Caco-2 (cell line): Measurements from ENCODE around the gene RBMXL2. TPM values are rescaled to one million over a fixed set of nuclear protein-coding genes. Genes with fewer than 3 reads are reported as not detected.

ENCODE experiments used
- BruUV-seq: library from RNA; stranded (reverse); fragments of 400-500 nt; replicated peaks from 2 replicates; lab custom pipeline; 2021; lab: Mats Ljungman, UMichigan
- CTCF ChIA-PET: fragments of 300-600 bp; sonication (Branson Sonifier 250); formaldehyde crosslinking; loops from one replicate; lab custom pipeline; 2022; ENCODE audit warnings: antibody characterized with exemption; lab: Charles Lee
- POLR2A ChIA-PET: fragments of 300-600 bp; sonication (Branson Sonifier 250); formaldehyde crosslinking; loops from one replicate; lab custom pipeline; 2022; ENCODE audit warnings: antibody characterized with exemption; lab: Charles Lee
- DNase-seq, 2 experiments: peaks; one replicate each; pipeline versions ENCODE4 v3.0.0 to v3.0.0-alpha.2; 2020 to 2022
- H3K27me3 ChIP-seq: replicated peaks from 2 replicates; pipeline ENCODE4 v1.6.0; 2011; ENCODE audit warnings: low read length; ENCODE audit not compliant: control insufficient read depth, insufficient read depth
- H3K36me3 ChIP-seq: 2 replicates; pipeline ENCODE4 v1.5.1; 2011; ENCODE audit warnings: low read length; ENCODE audit not compliant: control insufficient read depth, insufficient read depth
- H3K4me1 ChIP-seq: fragments of 250-450 bp; sonication (Bioruptor Pico); 2 replicates; pipeline ENCODE4 v1.5.1; 2020; ENCODE audit warnings: mild to moderate bottlenecking
- H3K4me3 ChIP-seq: 2 replicates; pipeline ENCODE4 v1.5.1; 2011; ENCODE audit warnings: low read depth, mild to moderate bottlenecking, control low read depth, low read length
- H3K9me3 ChIP-seq: fragments of 250-450 bp; sonication (Bioruptor Pico); 2 replicates; pipeline ENCODE4 v1.5.1; 2020; ENCODE audit warnings: mild to moderate bottlenecking, moderate library complexity
- H3K27ac Mint-ChIP-seq: one replicate; pipeline ENCODE4 v1.8.0; 2022; ENCODE audit warnings: mixed read lengths; ENCODE audit not compliant: unreplicated experiment
- H3K27me3 Mint-ChIP-seq: one replicate; pipeline ENCODE4 v1.8.0; 2022; ENCODE audit warnings: mixed read lengths; ENCODE audit not compliant: insufficient read depth, unreplicated experiment
- H3K36me3 Mint-ChIP-seq: one replicate; pipeline ENCODE4 v1.8.0; 2022; ENCODE audit warnings: mild to moderate bottlenecking, mixed read lengths; ENCODE audit not compliant: insufficient read depth, unreplicated experiment
- H3K4me1 Mint-ChIP-seq: one replicate; pipeline ENCODE4 v1.8.0; 2022; ENCODE audit warnings: low read depth, mixed read lengths; ENCODE audit not compliant: unreplicated experiment
- H3K4me3 Mint-ChIP-seq: one replicate; pipeline ENCODE4 v1.8.0; 2022; ENCODE audit warnings: mild to moderate bottlenecking, moderate library complexity, mixed read lengths; ENCODE audit not compliant: unreplicated experiment
- H3K9me3 Mint-ChIP-seq: one replicate; pipeline ENCODE4 v1.8.0; 2022; ENCODE audit warnings: mixed read lengths; ENCODE audit not compliant: unreplicated experiment
- CTCF ChIP-seq, 2 experiments: fragments of 200-600 bp in 1 of 2; IDR thresholded peaks; 1 replicate in 1 of 2; 2 replicates in 1 of 2; pipeline versions ENCODE4 v1.5.1 to v1.8.0; 2011 to 2022; ENCODE audit warnings: antibody characterized with exemption in 1 of 2, control low read depth in 1 of 2, inconsistent platforms in 1 of 2, low read depth in 1 of 2, low read length in 1 of 2, mild to moderate bottlenecking in 1 of 2, moderate library complexity in 1 of 2; ENCODE audit not compliant: insufficient read depth in 1 of 2, severe bottlenecking in 1 of 2, unreplicated experiment in 1 of 2
- intact Hi-C: fragments of 100-400 bp; cut with micrococcal nuclease; formaldehyde crosslinking; loops from one replicate; pipeline ENCODE4 v1.10.0; 2022; ENCODE audit not compliant: unreplicated experiment
- total RNA-seq: library from RNA; stranded (reverse); gene quantifications from 2 replicates; pipeline ENCODE4 v1.2.3, GENCODE V29; 2022

The RBMXL2 gene
- total RNA-seq, 1 experiment from 2014 or later: not detected

DNA sequence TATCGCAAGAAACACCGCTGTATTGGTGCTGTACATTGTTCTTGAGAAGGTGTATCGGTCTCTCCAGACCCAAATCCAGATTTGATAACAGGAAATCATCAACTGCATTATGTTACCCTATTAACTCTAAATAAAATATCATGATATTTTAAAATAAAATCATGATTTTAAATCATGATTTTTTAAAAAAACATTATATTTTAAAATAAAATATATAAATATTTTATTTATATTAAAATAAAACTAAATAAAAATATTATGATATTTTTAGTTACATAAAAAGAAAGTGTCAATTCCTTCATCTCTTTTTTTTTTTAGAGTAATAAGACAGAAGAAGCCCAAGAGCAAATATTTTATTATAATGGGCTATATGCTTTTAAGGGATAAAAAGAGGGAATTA lies 27.6 kb downstream of the RBMXL2 start:
- no peaks in the 10 kb centered on the region for H3K27me3 ChIP-seq
- Mint-ChIP-seq H3K36me3 (no peaks in the 10 kb centered on the region), H3K4me1 (no peaks in the 10 kb centered on the region), H3K27ac (no peak overlapping the region), H3K9me3 (no peaks in the 10 kb centered on the region), H3K4me3 (no peak overlapping the region), H3K27me3 (no peaks in the 10 kb centered on the region)
- ChIA-PET CTCF (no interaction called here), POLR2A (no interaction called here)
- H3K36me3 ChIP-seq: no peaks in the 10 kb centered on the region
- intact Hi-C loops: no loop called here
- TF ChIP-seq CTCF (IDR thresholded peaks at IDR 0.05; ENCODE audit: insufficient read depth in 1 of 2, low read depth in 1 of 2, low read length in 1 of 2, severe bottlenecking in 1 of 2, unreplicated experiment in 1 of 2): no peak
- no TSS peak for BruUV-seq
- no peaks in the 10 kb centered on the region for H3K4me1 ChIP-seq
- DNase-seq: no peak
- H3K4me3 ChIP-seq: no peak overlapping the region
- H3K9me3 ChIP-seq: no peaks in the 10 kb centered on the region

- no peaks in the 10 kb centered on the region for H3K36me3 Mint-ChIP-seq
- no peak overlapping the region for H3K4me3 ChIP-seq
- TF ChIP-seq CTCF (IDR thresholded peaks at IDR 0.05; ENCODE audit: insufficient read depth in 1 of 2, low read depth in 1 of 2, low read length in 1 of 2, severe bottlenecking in 1 of 2, unreplicated experiment in 1 of 2): no peak
- no peaks in the 10 kb centered on the region for H3K9me3 ChIP-seq
- H3K27ac Mint-ChIP-seq: no peak overlapping the region
- CTCF ChIA-PET: no interaction called here
- no peak for DNase-seq
- peaks cover 13% of the 10 kb centered on the region for H3K27me3 Mint-ChIP-seq
- H3K4me1 Mint-ChIP-seq: no peaks in the 10 kb centered on the region
- intact Hi-C loops: no loop called here
- H3K4me1 ChIP-seq: no peaks in the 10 kb centered on the region
- POLR2A ChIA-PET: no interaction called here
- no peak overlapping the region for H3K4me3 Mint-ChIP-seq
- no peaks in the 10 kb centered on the region for H3K9me3 Mint-ChIP-seq
- BruUV-seq: no TSS peak
- H3K36me3 ChIP-seq: no peaks in the 10 kb centered on the region
- H3K27me3 ChIP-seq: no peaks in the 10 kb centered on the region
Measured at GRCh38 chr11:7138051-7138450, 49.3 kb downstream of the RBMXL2 start.

Other genes with a start within 250 kb of the RBMXL2 start
- not detected in 2 replicates for gene OR10A5, start 243.3 kb upstream of the RBMXL2 start, total RNA-seq
- gene OR10A2, start 225.9 kb upstream of the RBMXL2 start, total RNA-seq: not detected in 2 replicates
- not detected in 2 replicates for gene OR10A4, start 212.4 kb upstream of the RBMXL2 start, total RNA-seq
- gene OR2D2, start 196.5 kb upstream of the RBMXL2 start, total RNA-seq: not detected in 2 replicates
- not detected in 2 replicates for gene OR2D3, start 168.0 kb upstream of the RBMXL2 start, total RNA-seq
- gene ZNF215, start 162.6 kb upstream of the RBMXL2 start, total RNA-seq: not detected in 2 replicates
- gene ZNF214, start 68.7 kb upstream of the RBMXL2 start, total RNA-seq: 0.16 and 0.70 TPM in 2 replicates
- not detected in 2 replicates for gene NLRP14, start 68.5 kb upstream of the RBMXL2 start, total RNA-seq
- not detected in 2 replicates for gene SYT9, start 162.9 kb downstream of the RBMXL2 start, total RNA-seq